Muscle of leg (tissue), 11 donors: ENCODE data around the gene SLC6A4. TPM values are rescaled to one million over a fixed set of nuclear protein-coding genes. Genes with fewer than 3 reads are reported as not detected.

Source experiments
- DNase-seq: peaks from one replicate; pipeline ENCODE4 v3.0.0; 2013
- H3K27ac ChIP-seq: one replicate; pipeline ENCODE4 v1.5.1; 2013; ENCODE audit warnings: mild to moderate bottlenecking, low read length, control low read depth
- H3K27me3 ChIP-seq: one replicate; pipeline ENCODE4 v1.6.1; 2013; ENCODE audit warnings: low read length; ENCODE audit not compliant: control insufficient read depth, insufficient read depth
- H3K36me3 ChIP-seq: one replicate; pipeline ENCODE4 v1.6.1; 2013; ENCODE audit warnings: low read length; ENCODE audit not compliant: control insufficient read depth, insufficient read depth
- H3K4me1 ChIP-seq: one replicate; pipeline ENCODE4 v1.6.1; 2013; ENCODE audit warnings: low read length; ENCODE audit not compliant: control insufficient read depth, insufficient read depth
- H3K4me3 ChIP-seq: one replicate; pipeline ENCODE4 v1.5.1; 2013; ENCODE audit warnings: low read length, control low read depth
- H3K9me3 ChIP-seq: replicated peaks from 2 replicates; pipeline ENCODE4 v1.6.1; 2013; ENCODE audit warnings: low read depth, low read length; ENCODE audit not compliant: control insufficient read depth
- WGBS: methylation state at CpG from one replicate; pipeline ENCODE4 v1.1.5; 2013; ENCODE audit warnings: missing lambda C conversion rate; ENCODE audit not compliant: insufficient coverage; 5-methylcytosine and 5-hydroxymethylcytosine counted together
- polyA plus RNA-seq, 8 donors: library from polyadenylated mRNA; unstranded; fragments of 120-200 nt; gene quantifications; one replicate each; pipeline versions ENCODE4 v1.2.1 to v1.2.3, GENCODE V29; 2013; ENCODE audit warnings: inconsistent platforms in 1 of 8, low replicate concordance in 1 of 8; ENCODE audit not compliant: insufficient read length in 8 of 8, insufficient read depth in 1 of 8
- total RNA-seq: library from RNA; stranded (reverse); fragments of 120-200 nt; gene quantifications from one replicate; pipeline ENCODE4 v1.2.4, GENCODE V29; 2013

Gene SLC6A4
- total and polyA plus RNA-seq, 9 donors, result 0.09 to 1.5 (median 0.13) TPM

GRCh38 chr17:30241051-30241450 lies 5.6 kb upstream of the SLC6A4 start:
- peaks cover 19% of the 10 kb centered on the region for H3K4me1 ChIP-seq
- peaks cover 43% of the 10 kb centered on the region for H3K27me3 ChIP-seq
- no peak for DNase-seq
- H3K9me3 ChIP-seq, result no peaks in the 10 kb centered on the region
- no peak overlapping the region for H3K27ac ChIP-seq
- no peaks in the 10 kb centered on the region for H3K36me3 ChIP-seq
- 73% methylated on average over 2 of the region's 6 CpGs for WGBS
- H3K4me3 ChIP-seq, result no peak overlapping the region

DNA sequence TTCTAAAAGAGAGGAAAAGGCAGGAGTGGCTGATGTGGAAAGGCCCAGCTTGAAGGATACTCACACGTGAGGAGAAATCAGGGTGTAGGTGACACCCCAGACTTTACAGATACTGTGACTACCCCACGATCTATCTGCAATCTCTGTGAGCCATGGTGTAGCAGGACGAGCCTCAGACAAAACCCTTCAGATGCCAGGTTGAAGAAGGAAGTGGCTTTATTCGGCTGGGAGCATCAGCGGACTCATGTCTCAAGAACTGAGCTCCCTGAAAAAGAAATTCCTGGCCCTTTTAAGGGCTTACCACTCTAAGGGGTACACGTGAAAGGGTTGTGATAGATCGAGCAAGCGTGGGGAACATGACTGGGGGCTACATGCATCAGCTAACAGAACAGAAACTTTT lies 4.7 kb upstream of the SLC6A4 start:
- no peaks in the 10 kb centered on the region for H3K36me3 ChIP-seq
- WGBS, result 81% methylated on average over 5 of the region's 8 CpGs
- H3K4me1 ChIP-seq, result peaks cover 27% of the 10 kb centered on the region
- peaks cover 52% of the 10 kb centered on the region for H3K27me3 ChIP-seq
- no peak for DNase-seq
- H3K27ac ChIP-seq, result no peak overlapping the region
- H3K4me3 ChIP-seq, result no peak overlapping the region
- H3K9me3 ChIP-seq, result no peaks in the 10 kb centered on the region

DNA sequence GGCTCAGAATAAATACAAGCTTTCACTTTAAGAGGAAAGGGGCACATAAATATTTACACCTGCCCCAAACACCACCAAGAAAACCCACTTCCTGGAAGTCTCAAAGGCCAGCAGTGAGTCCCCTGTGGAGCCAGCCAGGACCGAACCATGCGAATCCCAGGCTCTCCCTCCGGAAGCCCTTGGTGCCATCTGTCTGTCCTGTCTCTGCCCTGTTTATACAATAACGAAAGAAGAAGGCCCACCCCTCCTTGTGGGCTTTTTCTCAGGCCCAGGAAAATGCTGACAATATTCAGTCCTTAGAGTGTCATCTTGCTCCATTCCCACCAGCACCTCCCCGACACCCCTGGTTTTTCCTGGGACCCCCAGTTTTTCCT lies 3.6 kb upstream of the SLC6A4 start:
- Histone ChIP-seq H3K27ac (no peak overlapping the region), H3K36me3 (no peaks in the 10 kb centered on the region), H3K27me3 (peaks cover 60% of the 10 kb centered on the region), H3K4me1 (peaks cover 31% of the 10 kb centered on the region), H3K9me3 (no peaks in the 10 kb centered on the region), H3K4me3 (no peak overlapping the region)
- WGBS, result 53% methylated on average over 5 of the region's 5 CpGs
- no peak for DNase-seq

DNA sequence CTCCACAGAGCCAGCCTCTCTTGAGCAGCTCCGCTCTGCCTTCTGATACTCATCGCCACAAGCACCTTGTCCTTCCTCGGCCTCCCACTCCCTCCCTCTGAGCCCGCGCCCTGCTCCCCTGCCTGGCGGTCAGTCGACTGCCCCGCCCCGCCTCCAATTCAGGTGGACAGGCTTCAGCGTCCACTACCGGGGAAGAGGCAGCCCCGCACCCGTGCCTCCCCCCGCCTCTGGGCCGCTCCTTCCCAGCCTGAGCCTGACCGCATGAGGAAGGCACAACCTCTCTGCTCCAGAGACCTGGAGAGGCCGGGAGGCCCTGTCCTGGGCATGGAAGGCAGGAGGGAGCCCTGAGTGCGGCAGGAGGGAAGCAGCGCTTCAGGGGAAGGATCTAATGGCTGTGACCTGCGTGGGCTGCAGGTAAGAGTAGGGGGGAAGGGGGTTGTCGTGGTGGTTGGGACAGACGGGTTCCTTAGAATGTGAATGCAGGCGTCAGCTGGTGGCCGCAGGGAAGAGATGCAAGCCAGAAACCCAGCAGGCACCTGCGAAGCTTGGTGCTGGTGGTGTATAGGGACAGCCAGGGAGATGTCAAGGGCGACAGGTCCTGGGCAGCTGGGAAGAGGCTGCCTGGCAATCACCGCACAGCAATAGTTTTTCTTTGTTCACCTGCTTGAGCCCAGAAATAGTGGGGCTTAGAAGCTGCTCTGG lies 3.0 kb upstream of the SLC6A4 start:
- no peak for DNase-seq
- H3K9me3 ChIP-seq, result no peaks in the 10 kb centered on the region
- peaks cover 31% of the 10 kb centered on the region for H3K4me1 ChIP-seq
- H3K27me3 ChIP-seq, result peaks cover 64% of the 10 kb centered on the region
- no peaks in the 10 kb centered on the region for H3K36me3 ChIP-seq
- no peak overlapping the region for H3K4me3 ChIP-seq
- WGBS, result 16% methylated on average over 25 of the region's 27 CpGs
- no peak overlapping the region for H3K27ac ChIP-seq

- peaks cover 70% of the 10 kb centered on the region for H3K27me3 ChIP-seq
- H3K36me3 ChIP-seq, result no peaks in the 10 kb centered on the region
- no peak overlapping the region for H3K27ac ChIP-seq
- no peaks in the 10 kb centered on the region for H3K9me3 ChIP-seq
- 3% methylated on average over 7 of the region's 7 CpGs for WGBS
- no peak for DNase-seq
- H3K4me3 ChIP-seq, result no peak overlapping the region
- H3K4me1 ChIP-seq, result peaks cover 31% of the 10 kb centered on the region
Observed at GRCh38 chr17:30238003-30238344, 2.5 kb upstream of the SLC6A4 start.

DNA sequence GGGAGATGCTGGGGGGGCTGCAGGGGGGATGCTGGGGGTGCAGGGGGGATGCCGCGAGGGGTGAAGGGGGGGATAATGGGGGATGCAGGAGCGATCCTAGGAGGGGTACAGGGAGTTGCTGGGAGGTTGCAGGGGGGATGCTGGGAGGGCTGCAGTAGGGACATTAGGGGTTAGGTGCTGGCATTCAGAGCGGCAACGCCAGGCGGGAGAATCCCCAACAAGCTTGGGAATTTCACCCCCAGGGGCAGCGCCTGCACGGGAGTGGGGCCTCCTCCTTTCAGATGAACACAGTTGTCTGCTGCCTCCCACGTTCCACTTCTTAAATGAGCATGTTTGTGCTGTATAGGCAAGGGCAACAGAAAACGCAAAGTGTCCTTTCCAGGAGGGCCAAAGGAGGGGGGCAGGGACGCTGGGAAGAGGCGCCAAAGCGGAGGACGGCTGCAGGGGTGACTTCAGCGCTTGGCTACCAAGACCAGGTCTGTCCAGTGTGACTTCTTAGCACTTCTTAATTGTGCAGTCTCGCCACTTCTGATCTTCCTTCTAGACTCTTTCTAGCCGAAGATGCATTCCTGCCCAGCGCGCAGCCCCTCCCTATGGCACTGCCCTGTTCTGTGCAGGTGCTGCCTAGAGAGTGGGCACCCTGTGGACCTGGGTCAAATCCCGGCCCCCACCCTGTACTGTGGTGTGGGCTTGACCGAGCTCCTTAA lies 2.0 kb upstream of the SLC6A4 start:
- Histone ChIP-seq H3K9me3 (no peaks in the 10 kb centered on the region), H3K4me3 (no peak overlapping the region), H3K36me3 (no peaks in the 10 kb centered on the region), H3K27me3 (peaks cover 75% of the 10 kb centered on the region), H3K27ac (no peak overlapping the region), H3K4me1 (peaks cover 31% of the 10 kb centered on the region)
- 13% methylated on average over 13 of the region's 21 CpGs for WGBS
- DNase-seq, result peak; percentile 8

- Histone ChIP-seq H3K27ac (no peak overlapping the region), H3K27me3 (peaks cover 82% of the 10 kb centered on the region), H3K36me3 (no peaks in the 10 kb centered on the region), H3K4me3 (no peak overlapping the region), H3K4me1 (peaks cover 31% of the 10 kb centered on the region), H3K9me3 (no peaks in the 10 kb centered on the region)
- peak; percentile 66 for DNase-seq
- WGBS, result 0% methylated on average over 7 of the region's 20 CpGs
Observed at GRCh38 chr17:30236766-30237165, 1.3 kb upstream of the SLC6A4 start.

DNA sequence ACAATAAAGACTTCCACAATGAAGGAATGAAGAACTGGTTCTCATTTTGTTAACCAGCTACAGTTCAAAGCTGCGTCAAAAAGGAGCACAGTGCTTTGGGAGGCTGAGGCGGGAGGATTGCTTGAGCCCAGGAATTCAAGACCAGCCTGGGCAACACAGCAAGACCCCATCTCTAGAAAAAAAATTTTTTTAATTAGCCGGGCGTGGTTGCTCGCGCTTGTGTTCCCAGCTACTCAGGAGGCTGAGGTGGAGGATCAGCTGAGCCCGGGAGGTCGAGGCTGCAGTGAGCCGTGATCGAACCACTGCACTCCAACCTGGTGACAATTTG lies 764 bp upstream of the SLC6A4 start:
- Histone ChIP-seq H3K27me3 (peaks cover 84% of the 10 kb centered on the region), H3K4me3 (peak overlapping the region; percentile 38)
- no peak for DNase-seq

GRCh38 chr17:30234964-30235363 lies 533 bp downstream of the SLC6A4 start:
- H3K36me3 ChIP-seq, result no peaks in the 10 kb centered on the region
- no peak overlapping the region for H3K27ac ChIP-seq
- peaks cover 31% of the 10 kb centered on the region for H3K4me1 ChIP-seq
- WGBS, result 24% methylated on average over 12 of the region's 12 CpGs
- no peak for DNase-seq
- H3K4me3 ChIP-seq, result peak overlapping the region; percentile 38
- H3K9me3 ChIP-seq, result no peaks in the 10 kb centered on the region
- peaks cover 81% of the 10 kb centered on the region for H3K27me3 ChIP-seq

More for the DNA sequence above, 764 bp upstream of the SLC6A4 start:
- H3K9me3 ChIP-seq, result no peaks in the 10 kb centered on the region
- no peak overlapping the region for H3K27ac ChIP-seq
- H3K36me3 ChIP-seq, result no peaks in the 10 kb centered on the region
- WGBS, result 48% methylated on average over 7 of the region's 10 CpGs
- H3K4me1 ChIP-seq, result peaks cover 31% of the 10 kb centered on the region

GRCh38 chr17:30234296-30234695 lies 1.2 kb downstream of the SLC6A4 start:
- Histone ChIP-seq H3K27ac (no peak overlapping the region), H3K4me3 (no peak overlapping the region), H3K9me3 (no peaks in the 10 kb centered on the region), H3K27me3 (peaks cover 75% of the 10 kb centered on the region), H3K4me1 (peaks cover 31% of the 10 kb centered on the region), H3K36me3 (no peaks in the 10 kb centered on the region)
- DNase-seq, result no peak
- WGBS, result 89% methylated on average over 4 of the region's 6 CpGs
